COLO829 (cell line): ENCODE results near the gene MPP7.
A peak's percentile ranks its signal among the peaks of the same experiment; 100 is the strongest.

Experiments
- DNase-seq: peaks from one replicate; pipeline ENCODE4 v3.0.0; 2012; ENCODE audit warnings: low spot score

MPP7 gene

DNA sequence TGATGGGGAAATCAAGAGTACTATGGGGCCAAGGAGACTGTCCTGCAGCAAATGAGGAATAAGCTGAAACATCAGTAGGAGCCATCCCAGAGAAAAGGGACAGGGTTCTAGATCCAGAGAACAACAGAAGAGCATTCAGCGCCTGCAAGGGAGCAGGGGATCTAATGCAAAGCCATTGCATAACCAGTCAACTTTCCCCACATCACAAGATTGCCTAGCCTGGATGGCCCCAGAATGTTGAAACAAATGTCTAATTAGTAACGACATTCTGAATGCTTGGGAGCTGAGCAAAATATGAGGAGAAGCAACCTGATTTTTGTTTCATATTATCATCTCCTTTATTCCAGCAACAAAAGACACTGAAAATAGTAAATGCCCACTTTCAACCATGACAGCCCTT lies 2.7 kb upstream of the MPP7 start:
- DNase-seq = no peak

DNA sequence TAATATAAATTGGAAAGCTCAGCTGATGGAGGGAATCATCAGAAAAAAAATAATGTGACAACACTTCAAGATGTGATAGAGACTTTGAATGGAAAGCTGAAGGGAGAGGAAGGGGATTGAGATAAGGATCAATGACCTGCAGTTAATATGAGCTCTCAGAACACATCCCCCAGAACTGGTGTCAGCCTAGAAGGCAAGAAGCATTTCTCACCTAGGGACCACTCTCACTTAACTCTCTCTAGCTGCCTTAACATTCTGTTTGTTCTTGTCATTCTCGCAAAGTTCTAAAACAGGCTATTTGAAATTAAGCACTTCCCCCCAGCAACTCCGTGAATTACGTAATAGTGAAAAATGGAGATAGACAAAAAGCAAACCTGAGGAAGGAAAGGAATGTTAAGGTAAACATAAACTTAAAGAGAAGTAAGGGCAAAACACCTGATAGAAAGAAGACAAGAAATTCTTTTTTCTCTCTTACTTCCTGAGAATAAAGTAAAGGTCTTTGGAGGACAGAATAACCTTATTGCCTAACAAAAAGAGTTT lies 1.2 kb upstream of the MPP7 start:
- DNase-seq = no peak

DNA sequence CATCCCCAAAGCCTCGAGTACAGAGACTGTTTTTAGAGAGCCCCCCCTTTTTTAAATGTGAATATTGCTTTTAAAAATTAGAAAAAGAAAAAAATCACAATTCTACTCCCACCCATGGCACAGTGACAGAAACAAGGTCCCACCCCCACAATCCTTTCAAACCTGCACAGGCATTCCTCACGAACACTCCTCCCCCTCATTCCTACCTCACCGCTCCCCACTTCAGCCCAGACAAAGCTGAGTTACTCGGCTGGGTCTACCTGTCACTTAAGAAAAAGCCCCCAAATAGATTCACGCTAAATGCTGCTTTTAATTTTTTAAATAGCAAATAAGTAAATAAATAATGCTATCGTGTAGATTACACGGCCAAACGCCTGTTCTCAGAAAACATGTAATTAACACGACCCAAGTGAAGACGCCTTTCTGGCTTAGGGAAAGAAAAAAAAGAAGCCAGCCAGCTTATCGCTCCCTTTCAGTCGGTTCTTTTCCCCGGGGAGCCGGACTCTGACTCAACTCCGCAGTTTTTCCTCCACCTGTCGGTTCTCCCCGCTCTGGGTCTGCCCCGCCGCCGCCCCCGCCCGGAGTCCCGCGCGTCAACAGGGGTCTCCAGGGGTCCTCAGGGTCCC lies 739 bp downstream of the MPP7 start:
- no peak for DNase-seq

DNA sequence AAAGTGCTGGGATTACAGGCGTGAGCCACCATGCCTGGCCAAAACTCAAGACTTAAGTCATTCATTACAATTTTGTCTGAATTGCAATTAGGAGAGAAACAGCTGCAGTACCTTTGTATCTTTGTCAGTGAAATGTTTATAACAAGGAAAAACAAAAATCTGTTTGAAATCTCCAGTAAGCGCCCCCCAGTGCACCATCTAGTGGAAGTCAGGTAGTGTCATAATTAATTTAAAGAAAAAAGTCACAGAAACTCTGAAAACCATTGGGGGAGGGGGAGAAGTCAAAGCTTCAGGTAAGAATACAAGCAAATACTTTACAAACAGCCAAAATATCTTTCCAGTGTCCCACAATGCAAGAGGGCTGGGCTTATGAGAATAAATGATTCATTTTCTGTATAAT lies 2.8 kb downstream of the MPP7 start:
- no peak for DNase-seq

DNA sequence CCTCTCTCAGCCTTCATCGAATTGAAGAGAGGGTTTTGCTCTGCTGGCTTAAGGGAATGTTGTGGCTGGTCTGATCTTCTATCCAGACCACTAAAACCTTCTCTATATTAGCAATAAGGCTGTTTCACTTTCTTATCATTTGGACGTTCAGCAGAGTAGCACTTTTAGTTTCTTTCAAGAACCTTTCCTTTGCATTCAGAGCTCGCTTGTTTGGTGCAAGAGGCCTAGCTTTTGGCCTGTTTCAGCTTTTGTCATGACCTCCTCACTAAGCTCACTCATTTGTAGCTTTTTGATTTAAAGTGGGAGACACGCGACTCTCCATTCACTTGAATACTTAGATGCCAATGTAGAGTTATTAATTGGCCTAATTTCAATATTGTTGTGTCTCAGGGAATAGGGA lies 3.9 kb downstream of the MPP7 start:
- DNase-seq = no peak

DNA sequence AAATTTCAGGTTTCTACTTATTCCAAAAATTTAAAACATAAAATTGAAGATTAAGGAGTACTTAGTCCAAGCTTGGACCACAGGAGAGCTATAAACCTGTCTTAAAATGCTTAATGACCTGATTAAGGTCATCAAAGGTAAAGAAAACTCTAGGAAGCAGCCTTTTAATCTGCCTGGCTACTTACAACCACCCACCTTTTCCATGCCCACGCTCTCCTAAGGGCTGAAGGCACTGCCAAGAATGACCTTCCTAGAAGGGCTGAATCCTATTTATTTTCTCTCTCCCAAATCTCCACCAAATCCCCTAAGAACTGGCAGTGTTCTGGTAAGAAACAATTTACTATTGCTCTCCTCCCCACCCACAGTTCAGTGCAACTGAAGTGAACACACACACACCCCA lies 6.8 kb downstream of the MPP7 start:
- DNase-seq = no peak

DNA sequence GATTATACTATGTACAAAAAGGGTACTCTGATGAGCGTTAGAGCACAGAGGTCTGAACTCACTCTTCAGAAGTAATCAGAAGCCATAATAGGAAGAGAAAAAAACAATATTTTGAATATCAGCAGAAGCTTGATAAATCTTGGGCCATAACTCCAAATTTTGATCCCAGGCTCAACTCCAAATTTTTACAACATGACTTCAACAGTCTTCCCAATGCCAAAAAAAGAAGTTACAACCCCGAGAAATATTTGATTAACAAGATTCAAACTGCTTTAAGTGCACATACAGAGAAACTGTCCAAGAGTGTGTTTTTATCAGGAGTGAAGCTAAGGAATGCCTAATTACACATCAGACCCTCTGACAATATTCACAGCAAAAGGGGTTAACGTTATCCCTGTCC lies 7.5 kb downstream of the MPP7 start:
- no peak for DNase-seq

DNA sequence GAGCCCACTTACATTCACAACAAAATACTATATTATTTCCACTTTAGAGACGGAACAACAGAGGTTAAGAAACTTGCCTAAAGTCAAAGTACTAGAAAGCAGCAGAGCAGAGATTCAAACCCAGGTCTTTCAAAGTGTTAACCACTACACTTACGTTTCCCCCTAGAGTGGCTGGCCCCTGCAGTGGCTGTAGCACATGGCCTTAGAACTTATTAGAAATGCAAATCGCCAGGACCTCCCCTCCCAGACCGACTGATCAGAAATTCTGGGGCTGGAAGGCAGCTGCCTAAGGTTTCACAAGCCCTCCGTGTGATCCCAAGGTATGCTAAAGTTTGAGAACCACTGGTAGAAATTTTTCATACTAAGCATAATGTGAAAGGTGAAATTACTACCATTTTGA lies 8.1 kb downstream of the MPP7 start:
- no peak for DNase-seq

DNA sequence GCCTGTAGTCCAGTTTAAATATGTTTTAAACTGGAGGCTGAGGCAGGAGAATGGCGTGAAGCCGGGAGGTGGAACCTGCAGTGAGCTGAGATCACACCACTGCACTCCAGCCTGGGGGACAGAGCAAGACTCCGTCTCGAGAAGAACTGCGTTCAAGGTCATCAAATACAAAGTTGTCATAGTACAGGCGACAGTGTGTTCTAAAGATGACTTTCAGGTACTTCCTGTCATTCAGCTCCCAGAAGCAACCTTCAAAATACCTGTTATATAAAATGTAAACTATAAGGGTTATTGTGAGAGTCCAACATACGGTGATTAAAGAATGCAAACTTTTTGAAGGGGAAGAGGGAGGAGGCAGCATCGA lies 8.7 kb downstream of the MPP7 start:
- DNase-seq = no peak

DNA sequence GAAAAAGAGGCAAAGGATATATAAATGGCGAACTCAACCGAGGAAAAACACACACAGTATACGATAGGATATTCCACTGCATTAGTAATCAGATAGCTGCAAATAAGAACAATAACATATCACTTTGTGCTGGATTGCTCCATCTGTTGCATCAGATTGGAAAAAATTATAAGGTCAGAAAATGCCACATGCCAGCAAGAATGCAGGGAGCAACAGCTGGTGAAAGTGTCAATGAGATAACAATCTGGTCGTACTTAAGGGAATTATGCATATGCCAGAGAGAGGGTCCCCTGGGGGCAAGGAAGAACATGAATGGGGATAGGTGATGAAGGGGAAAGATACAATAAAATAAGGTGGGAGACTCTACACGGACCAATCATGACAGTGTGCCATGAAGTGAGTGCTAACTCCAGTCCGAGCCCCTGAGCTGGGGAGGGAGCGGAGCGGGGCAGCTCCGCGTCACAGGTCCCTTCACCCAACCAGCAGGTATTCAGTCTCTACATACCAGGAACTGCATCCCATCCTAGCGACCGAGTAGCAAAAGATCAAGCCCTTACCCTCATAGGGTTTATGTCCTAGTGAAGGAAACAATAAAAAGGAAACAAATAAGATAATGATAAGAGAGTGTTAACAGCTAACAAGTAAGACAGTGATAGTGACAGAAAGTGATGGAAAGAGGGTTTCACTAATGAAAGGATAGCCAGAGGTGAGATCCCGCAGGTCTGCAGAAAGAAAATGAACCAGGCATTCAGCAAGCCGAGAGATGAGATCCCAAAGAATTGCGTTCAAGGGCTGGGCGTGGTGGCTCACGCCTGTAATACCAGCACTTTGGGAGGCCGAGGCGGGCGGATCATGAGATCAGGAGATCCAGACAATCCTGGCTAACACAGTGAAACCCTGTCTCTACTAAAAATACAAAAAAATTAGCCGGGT lies 9.4 kb downstream of the MPP7 start:
- no peak for DNase-seq

DNA sequence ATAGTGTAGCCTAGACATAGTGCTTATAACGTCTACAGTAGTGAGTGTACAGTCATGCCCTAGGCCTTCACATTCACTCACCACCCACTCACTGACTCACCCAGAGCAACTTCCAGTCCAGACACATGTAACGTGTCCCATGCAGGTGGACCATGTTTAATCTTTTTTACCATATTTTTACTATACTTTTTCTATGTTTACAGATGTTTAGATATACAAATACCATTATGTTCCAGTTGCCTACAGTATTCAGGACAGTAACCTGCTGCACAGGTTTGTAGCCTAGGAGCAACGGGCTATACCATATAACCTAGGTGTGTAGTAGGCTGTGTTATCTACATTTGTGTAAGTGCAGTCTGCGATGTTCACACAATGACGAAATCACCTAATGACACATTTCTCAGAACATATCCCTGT lies 11.0 kb downstream of the MPP7 start:
- DNase-seq = peak; percentile 17

DNA sequence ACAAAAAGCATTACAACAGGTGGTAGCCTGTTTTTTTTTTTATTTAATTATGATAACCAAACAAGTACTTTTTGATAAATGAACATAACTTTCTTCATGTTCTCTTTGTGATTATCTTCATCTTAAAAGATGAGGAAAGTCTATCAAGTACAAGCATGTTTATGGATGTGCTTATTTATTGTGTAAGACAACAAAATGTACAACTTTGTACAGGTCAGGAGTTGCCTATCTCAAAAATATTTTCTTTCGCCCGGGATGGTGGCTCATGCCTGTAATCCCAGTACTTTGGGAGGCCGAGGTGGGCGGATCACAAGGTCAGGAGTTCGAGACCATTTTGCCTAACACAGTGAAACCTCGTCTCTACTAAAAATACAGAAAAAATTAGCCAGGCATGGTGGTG lies 17.0 kb downstream of the MPP7 start:
- no peak for DNase-seq

DNA sequence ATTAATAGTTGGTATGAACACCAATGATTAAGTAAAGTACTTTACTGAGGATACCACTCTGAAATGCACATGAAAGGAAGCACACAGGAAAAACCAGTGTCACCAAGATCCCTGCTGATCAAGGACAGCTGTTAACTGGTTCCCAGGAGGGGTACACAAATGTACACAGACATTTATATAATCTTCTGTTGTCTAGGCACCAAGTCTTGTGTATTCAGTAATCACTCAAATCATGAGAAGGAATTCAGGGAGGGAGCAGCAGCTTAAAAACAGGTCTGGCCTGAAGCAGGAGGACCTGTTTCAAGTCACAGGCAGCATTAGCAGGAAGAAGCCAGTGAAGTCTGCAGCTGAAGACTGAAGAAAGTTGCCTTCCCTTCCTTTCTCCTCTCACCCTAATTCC lies 18.7 kb downstream of the MPP7 start:
- no peak for DNase-seq

DNA sequence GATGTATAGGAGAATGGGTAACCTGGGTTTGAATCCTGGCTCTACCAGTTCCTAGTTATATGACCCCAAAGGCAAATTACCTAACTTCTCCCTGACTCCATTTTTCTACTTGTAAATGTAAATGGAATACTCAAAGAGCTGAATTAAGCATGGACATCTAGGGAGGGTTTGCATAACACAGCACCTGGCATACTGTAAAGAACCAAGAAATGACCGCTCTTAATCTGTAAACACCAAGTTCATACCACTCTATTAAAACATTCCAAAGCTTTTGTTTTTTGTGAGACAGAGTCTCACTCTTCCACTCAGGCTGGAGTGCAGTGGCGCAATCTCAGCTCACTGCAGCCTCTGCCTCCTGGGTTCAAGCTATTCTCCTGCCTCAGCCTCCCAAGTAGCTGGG lies 19.6 kb downstream of the MPP7 start:
- DNase-seq = no peak

DNA sequence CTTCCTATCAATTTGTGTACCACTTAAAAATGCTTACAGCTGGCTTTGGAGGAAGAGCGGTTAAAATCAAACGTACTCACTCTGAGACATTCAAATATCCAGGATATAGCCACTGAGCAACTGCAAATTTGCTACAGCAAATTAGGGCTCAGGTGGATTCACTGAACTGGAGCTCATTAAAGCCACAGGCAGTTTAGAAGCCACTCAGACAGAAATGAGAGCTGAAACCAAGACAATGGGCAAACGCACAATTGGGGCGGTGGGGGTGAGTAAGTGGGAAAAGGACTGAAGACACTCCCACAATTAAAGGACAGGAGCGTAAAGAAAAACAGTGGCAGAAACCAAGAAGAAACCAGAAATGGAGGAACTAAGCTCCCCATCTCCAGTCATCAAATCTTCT lies 20.5 kb downstream of the MPP7 start:
- DNase-seq = no peak

DNA sequence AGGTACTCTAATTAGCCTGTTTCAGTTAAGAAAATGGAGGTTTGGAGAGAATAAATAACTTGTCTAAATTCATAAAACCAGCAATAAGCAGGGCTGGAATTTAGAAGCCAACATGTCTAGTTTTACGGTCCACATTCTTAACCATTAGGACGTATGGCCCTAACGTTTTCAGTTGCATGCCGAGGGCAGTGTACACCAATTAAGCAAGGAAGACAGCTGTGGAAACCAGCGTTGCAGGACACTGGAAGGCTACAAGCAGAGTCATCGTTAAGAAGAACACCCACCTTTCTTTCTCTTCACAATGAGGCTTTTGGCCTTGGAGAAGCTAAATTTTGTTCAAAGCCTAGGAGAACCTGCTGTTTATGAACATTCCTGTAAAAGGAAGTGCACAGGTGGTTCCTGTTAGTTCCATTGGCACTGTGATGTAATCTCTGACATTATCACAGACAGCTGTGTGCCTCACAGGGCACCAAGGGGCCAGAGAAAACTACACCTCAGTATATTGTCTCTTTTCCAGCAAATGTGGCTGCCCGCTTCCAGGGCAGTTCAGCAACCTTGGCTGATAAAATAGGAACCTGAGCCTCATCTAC lies 21.0 kb downstream of the MPP7 start:
- no peak for DNase-seq

DNA sequence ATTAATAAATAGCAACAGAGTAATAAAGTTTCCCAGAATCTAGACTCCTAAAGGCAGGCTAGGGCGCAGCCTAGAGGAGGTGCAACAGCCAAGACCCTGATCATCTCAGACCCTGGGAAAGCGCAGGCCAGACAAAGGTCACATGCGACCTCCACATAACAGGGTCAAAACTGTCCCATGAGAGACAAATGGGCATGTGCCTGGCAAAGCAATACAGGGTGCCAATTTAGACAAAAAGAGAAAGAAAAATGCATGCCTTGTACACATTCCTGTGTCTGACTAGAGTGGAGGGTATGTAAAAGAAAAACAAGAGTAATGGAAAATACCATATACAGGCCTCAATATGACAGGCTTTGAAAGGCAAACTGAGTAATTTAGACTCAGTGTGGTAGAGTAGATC lies 22.2 kb downstream of the MPP7 start:
- no peak for DNase-seq

DNA sequence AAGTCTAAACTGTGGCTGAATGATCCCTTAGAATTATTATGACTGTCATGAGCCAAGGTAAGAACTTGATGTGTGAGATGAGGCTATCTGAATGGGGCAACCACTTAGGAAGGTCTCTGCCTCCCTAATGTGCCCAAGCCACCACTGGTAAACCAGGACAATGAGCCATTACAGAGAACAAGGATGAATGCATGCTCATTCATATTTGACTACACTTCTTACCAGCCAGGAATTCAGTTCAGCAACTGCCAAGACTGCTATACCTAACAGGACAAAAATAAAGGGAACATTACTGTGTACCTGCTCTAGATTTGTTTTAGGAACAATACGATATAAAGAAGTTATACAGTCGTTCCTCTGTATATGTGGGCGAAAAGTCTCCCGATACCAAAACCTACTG lies 23.0 kb downstream of the MPP7 start:
- DNase-seq = no peak

DNA sequence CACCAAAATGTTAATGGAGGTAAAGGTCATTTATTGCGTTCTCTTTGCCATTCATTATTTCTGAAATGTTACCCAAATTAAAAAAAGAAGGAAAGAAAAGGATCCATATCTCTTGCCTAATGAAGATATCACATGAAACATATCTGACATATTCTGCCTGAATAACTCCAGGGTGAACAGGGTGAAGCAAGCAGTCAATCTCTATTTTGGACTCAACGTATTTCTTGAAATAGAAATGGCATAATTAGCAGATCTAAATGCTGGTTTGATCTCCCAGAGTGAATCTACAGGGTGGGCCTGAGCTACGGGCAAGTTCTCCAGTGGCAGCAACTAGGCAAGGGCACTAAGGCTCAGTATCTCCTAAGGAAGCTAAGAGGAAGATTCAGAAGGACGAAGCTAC lies 24.0 kb downstream of the MPP7 start:
- no peak for DNase-seq

DNA sequence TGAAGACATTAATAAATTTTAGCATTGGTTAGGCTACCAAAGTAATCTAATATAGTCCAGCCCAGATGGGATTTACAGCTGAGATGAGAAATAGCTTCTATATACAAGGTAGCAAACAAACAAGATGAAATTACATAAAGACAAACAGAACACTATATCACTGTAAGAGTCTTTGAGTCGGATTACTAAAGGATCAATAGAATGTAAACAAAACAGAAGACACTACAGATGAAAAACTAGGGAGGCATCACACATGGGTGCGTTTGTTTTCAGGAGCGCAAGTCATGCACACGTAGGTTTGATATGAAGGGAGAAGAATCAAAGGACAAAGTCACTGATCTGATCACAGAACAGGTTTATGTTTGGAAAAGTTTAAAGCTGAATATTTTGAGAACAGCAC lies 26.5 kb downstream of the MPP7 start:
- DNase-seq = no peak

DNA sequence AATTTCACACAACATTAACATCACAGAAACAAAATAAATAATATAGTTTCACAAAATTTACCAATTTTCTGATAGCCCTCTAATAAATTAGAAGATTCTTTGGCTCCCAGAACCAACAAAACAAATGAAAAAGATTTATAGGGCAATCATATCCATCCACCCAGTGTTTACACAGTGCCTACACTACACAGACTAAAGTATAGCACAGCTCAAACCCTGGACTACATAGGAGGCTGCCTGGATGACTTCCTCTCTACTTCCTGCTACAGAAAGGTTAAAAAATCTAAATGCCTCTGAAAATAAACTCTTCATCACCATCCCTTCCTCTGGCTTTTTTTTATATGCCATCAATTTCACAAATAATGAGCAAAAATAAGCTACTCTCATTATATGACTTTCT lies 28.4 kb downstream of the MPP7 start:
- no peak for DNase-seq

DNA sequence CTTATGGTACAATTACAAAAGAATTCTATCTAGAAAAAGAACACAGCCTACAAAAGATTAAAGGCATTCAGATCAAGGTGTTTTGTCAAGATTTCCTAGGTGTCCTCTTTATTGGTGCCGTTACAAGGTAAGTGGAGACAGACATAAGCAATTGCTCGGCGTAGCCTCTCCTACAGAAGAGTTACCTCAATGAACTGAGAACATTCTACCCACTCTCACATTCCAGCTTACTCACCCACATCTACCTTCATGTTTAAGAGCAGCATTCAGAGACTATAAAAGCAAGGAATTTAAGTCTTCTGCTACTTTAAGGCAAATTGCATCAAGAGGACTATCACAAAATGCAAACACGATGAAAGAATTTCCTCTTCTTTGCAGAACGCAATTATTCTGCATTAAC lies 29.5 kb downstream of the MPP7 start:
- DNase-seq = no peak

DNA sequence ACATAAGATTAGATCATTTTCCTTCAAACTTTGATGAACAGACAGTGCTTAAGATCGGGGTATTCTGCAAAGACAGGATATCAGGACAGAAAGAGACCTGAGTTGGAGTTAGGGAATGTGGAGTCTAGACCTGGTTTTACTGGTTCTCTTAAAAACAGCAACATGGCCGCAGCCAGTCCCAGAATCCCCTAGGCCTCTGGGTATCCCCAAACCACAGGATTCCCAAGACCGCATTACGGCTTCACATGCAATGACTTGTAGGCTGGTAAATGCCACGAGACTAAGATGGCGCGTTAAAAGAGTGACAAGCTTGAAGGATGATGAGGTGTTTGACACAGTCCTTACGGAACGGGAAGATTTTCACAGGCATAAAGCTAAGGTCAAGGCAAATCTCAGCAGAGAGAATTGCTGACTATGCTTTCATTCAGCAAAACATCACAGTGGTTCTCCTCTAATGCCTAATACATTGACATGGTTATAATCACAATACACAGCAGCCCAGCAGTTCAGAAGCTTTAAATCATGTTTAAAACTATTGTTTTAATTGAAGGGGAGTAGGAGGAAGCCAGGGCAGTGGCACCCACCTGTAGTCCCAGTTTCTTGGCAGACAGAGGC lies 32.9 kb downstream of the MPP7 start:
- DNase-seq = no peak
